Right lobe of liver (tissue), 6 donors: ENCODE measurements around the gene RYR3. TPM values are rescaled to one million over a fixed set of nuclear protein-coding genes. Genes with fewer than 3 reads are reported as not detected.

Experiments
- ATAC-seq, 4 donors: fragments of 200-7000 bp; cut with Tn5 transposase; one replicate each; pipeline ENCODE4 v1.9.1; 2020; ENCODE audit warnings: mild to moderate bottlenecking in 4 of 4, moderate library complexity in 4 of 4
- DNase-seq, 3 donors: peaks; one replicate each; pipeline ENCODE4 v3.0.0-alpha.2; 2020
- H3K27ac ChIP-seq, 3 donors: fragments of 200-600 bp; one replicate each; pipeline ENCODE4 v1.8.0; 2022
- H3K27me3 ChIP-seq, 2 donors: fragments of 200-600 bp; one replicate each; pipeline ENCODE4 v1.8.0; 2022
- H3K36me3 ChIP-seq, 4 donors: fragments of 200-600 bp; sonication (generic) in 1 of 4; one replicate each; pipeline versions ENCODE4 v1.5.1 to v1.8.0; 2017 to 2022; ENCODE audit warnings: control low read depth in 1 of 4
- H3K4me1 ChIP-seq, 4 donors: fragments of 200-600 bp; sonication (generic) in 1 of 4; one replicate each; pipeline versions ENCODE4 v1.5.1 to v1.8.0; 2017 to 2022; ENCODE audit warnings: control low read depth in 1 of 4
- H3K4me3 ChIP-seq, 3 donors: fragments of 200-600 bp; one replicate each; pipeline ENCODE4 v1.8.0; 2022
- H3K9me3 ChIP-seq, 4 donors: fragments of 200-600 bp; sonication (generic) in 1 of 4; one replicate each; pipeline versions ENCODE4 v1.5.1 to v1.8.0; 2017 to 2022; ENCODE audit warnings: control low read depth in 1 of 4
- POLR2A ChIP-seq: fragments of 450-650 bp; IDR thresholded peaks from one replicate; pipeline ENCODE4 v1.6.1; 2017; ENCODE audit warnings: antibody characterized with exemption, mild to moderate bottlenecking
- WGBS: methylation state at CpG from one replicate; pipeline ENCODE4 v1.1.6; 2018; ENCODE audit warnings: low coverage, low lambda C conversion rate; ENCODE audit not compliant: insufficient coverage; ENCODE audit errors: missing lambda C conversion rate; 5-methylcytosine and 5-hydroxymethylcytosine counted together
- intact Hi-C, 2 donors: fragments of 100-400 bp; cut with DNase I; formaldehyde crosslinking; loops; one replicate each; pipeline versions ENCODE4 v1.11.2 to v1.14.1; 2022
- total RNA-seq, 6 experiments: library from RNA; depleted of rRNA in 2 of 6; stranded (reverse); fragments of >200 nt in 2 of 6; fragmentation: NEBNext Ultra II Directional in 3 of 6; extraction: Animal tissue kit (Norgen Biotek cat#: 25700) in 3 of 6; gene quantifications; one replicate each; pipeline versions ENCODE4 v1.1.0 to v1.2.4, GENCODE V29; 2016 to 2023
- TF ChIP-seq, protein P1 (sequence below), 4 donors: fragments of 200-600 bp in 3 of 4; fragments of 450-650 bp in 1 of 4; IDR thresholded peaks; one replicate each; pipeline versions ENCODE4 v1.5.1 to v1.8.0; 2016 to 2022; ENCODE audit warnings: antibody characterized with exemption in 4 of 4, mild to moderate bottlenecking in 2 of 4
- donor health status: DM: no; HTN: yes; CAD: no.
- donor health status: DM: no; HTN: no; CAD: no.
- donor health status: DM: no; HTN: no; CAD: no.
- donor health status: DM: no; HTN: yes; CAD: no.
- donor health status: DM: no; HTN: yes; CAD: no.

Gene RYR3
- total RNA-seq, 6 experiments from 2014 or later = under 0.01 to 0.31 (median 0.05) TPM; not detected in 3

DNA sequence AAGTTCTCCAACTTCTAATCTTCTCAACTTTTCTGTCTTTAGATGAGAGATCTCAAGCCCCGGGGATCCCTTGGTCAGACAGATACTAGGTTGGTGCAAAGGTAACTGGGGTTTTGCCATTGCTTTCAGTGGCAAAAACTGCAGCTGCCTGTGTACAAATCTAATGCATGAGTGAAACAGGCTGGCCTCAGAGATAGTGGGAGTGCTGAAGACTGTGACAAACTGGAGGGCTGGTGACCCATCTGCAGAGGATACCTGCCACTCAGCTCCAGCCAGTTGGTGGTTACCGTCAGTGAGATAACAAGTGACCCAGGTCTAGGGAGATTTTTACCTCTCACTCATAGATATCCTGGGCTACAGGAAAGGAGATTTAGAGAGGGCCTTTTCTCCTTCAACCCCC lies 85.7 kb downstream of the RYR3 start:
- H3K4me3 ChIP-seq = no peak overlapping the region
- no peaks in the 10 kb centered on the region for H3K36me3 ChIP-seq
- ATAC-seq (no peak), DNase-seq (no peak)
- no peaks in the 10 kb centered on the region for H3K4me1 ChIP-seq
- intact Hi-C loops = no loop called here
- H3K27ac ChIP-seq = no peak overlapping the region
- TF ChIP-seq, protein P1, sequence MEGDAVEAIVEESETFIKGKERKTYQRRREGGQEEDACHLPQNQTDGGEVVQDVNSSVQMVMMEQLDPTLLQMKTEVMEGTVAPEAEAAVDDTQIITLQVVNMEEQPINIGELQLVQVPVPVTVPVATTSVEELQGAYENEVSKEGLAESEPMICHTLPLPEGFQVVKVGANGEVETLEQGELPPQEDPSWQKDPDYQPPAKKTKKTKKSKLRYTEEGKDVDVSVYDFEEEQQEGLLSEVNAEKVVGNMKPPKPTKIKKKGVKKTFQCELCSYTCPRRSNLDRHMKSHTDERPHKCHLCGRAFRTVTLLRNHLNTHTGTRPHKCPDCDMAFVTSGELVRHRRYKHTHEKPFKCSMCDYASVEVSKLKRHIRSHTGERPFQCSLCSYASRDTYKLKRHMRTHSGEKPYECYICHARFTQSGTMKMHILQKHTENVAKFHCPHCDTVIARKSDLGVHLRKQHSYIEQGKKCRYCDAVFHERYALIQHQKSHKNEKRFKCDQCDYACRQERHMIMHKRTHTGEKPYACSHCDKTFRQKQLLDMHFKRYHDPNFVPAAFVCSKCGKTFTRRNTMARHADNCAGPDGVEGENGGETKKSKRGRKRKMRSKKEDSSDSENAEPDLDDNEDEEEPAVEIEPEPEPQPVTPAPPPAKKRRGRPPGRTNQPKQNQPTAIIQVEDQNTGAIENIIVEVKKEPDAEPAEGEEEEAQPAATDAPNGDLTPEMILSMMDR (IDR thresholded peaks at IDR 0.05) = no peak
- no peak for TF ChIP-seq POLR2A
- no peaks in the 10 kb centered on the region for H3K27me3 ChIP-seq
- WGBS = 75% methylated on average over 2 of the region's 2 CpGs
- H3K9me3 ChIP-seq = no peaks in the 10 kb centered on the region

DNA sequence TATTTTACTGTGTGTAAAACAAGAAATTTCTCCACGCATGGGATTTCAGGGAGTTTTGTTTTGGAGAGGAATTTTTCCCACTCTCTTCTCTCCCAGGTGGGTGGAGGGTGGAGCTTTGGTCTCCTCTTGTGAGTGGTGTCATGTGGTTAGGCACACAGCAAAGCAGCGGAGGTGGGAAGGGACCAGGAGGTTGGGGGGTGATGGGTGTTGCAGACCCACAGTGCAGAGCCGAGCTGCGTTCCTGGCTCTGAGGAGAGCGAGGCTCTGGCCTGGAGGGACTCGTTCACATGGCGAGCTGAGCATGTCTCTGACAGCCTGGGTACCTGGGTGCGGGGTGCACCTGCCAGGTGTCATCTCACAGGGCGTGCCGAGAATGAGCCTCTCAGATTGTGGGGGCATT lies 87.8 kb downstream of the RYR3 start:
- Histone ChIP-seq H3K9me3 (no peaks in the 10 kb centered on the region), H3K36me3 (no peaks in the 10 kb centered on the region), H3K4me3 (no peak overlapping the region), H3K27ac (no peak overlapping the region), H3K27me3 (no peaks in the 10 kb centered on the region), H3K4me1 (no peaks in the 10 kb centered on the region)
- DNase-seq (no peak), ATAC-seq (no peak)
- no peak for TF ChIP-seq POLR2A
- TF ChIP-seq, protein P1 (IDR thresholded peaks at IDR 0.05) = no peak
- intact Hi-C loops = no loop called here
- 44% methylated on average over 1 of the region's 10 CpGs for WGBS

DNA sequence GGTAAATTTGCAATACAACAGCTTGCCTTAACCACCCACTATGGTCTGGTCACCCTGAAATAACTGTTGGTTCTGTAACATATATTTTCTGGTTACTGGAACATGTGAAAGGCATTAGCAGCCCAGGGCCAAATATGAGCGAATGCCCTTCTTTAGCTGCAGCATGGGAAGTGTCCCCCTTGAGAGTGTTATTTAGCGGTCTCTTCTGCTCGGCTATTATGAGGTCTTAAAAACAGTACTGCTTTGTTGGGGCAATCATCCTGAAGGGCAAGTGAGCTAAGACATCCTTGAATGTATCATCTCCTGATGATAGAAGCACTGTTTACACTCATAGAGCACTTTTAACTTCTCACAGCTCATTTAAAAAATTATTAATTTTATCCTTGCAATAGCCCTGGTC lies 90.2 kb downstream of the RYR3 start:
- TF ChIP-seq, protein P1 (IDR thresholded peaks at IDR 0.05) = no peak
- intact Hi-C loops = no loop called here
- DNase-seq = no peak
- H3K27me3 ChIP-seq = no peaks in the 10 kb centered on the region
- no peaks in the 10 kb centered on the region for H3K36me3 ChIP-seq
- WGBS = 69% methylated on average over 3 of the region's 3 CpGs
- no peak overlapping the region for H3K4me3 ChIP-seq
- no peaks in the 10 kb centered on the region for H3K9me3 ChIP-seq
- H3K27ac ChIP-seq = no peak overlapping the region
- no peak for ATAC-seq
- H3K4me1 ChIP-seq = no peaks in the 10 kb centered on the region

DNA sequence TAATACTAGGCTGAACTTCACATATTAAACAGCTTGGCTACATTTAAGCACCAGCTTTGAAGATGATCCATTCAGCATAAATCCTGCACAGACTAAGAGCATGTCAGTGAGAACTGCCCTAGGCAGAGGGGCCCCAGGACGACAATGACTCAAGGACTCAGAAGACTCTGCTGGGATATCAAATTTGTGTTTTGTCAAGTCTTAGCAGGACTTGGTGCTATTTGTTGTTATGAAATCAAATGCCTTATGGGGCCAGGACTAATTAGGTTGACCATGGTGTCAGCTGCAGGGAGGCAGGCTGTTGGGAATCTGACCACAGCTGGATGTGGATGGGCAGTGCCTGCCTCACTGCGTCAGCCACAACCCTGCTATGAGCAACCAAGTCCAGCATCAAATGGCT lies 91.8 kb downstream of the RYR3 start:
- Histone ChIP-seq H3K36me3 (no peaks in the 10 kb centered on the region), H3K27me3 (no peaks in the 10 kb centered on the region), H3K4me3 (no peak overlapping the region), H3K9me3 (no peaks in the 10 kb centered on the region), H3K4me1 (no peaks in the 10 kb centered on the region), H3K27ac (no peak overlapping the region)
- no peak for DNase-seq
- WGBS = 86% methylated on average over 2 of the region's 2 CpGs
- intact Hi-C loops = no loop called here
- TF ChIP-seq, protein P1 (IDR thresholded peaks at IDR 0.05) = no peak
- no peak for TF ChIP-seq POLR2A
- no peak for ATAC-seq

DNA sequence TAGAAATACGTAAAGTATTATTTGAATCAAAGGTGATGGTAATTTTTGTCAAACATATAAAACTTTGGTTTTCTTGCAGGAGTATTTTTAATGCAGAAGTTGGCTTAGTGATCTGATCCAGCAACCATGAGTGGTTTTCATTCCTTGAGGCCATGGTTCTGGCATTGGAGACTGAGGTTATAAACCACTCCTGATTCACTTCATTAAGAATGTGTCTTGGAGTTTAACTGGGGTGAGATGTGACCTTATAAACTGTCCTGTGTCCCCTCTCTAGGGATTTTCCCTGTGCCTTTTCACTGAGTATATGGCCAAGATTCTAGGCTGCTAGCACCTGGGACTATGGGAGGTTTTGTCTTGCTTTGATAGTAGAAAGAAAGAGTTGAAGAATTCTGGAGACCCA lies 94.3 kb downstream of the RYR3 start:
- Histone ChIP-seq H3K4me3 (no peak overlapping the region), H3K4me1 (no peaks in the 10 kb centered on the region), H3K27ac (no peak overlapping the region), H3K9me3 (no peaks in the 10 kb centered on the region), H3K27me3 (no peaks in the 10 kb centered on the region), H3K36me3 (no peaks in the 10 kb centered on the region)
- intact Hi-C loops = no loop called here
- TF ChIP-seq POLR2A = no peak
- TF ChIP-seq, protein P1 (IDR thresholded peaks at IDR 0.05) = no peak
- ATAC-seq (no peak), DNase-seq (no peak)
- WGBS = 54% methylated on average over 1 of the region's 1 CpG
